Neuronal stem cell (in vitro differentiated cells): ENCODE data around the gene LYRM7.

Experiments used
- DNase-seq: peaks from one replicate; pipeline ENCODE4 v3.0.0-alpha.2; 2013; ENCODE audit warnings: low spot score
- H2AFZ ChIP-seq: one replicate; pipeline ENCODE4 v1.6.1; 2013; ENCODE audit warnings: mild to moderate bottlenecking, low read length, inconsistent platforms
- H2AK5ac ChIP-seq: 2 replicates; pipeline ENCODE4 v1.6.1; 2013; ENCODE audit warnings: low read depth, mild to moderate bottlenecking, inconsistent platforms, low read length, moderate library complexity, mixed read lengths
- H2BK120ac ChIP-seq: 2 replicates; pipeline ENCODE4 v1.6.1; 2013; ENCODE audit warnings: low read depth, mild to moderate bottlenecking, inconsistent platforms, low read length, moderate library complexity, mixed read lengths
- H2BK12ac ChIP-seq: one replicate; pipeline ENCODE4 v1.6.1; 2013; ENCODE audit warnings: low read length, inconsistent platforms
- H2BK15ac ChIP-seq: 2 replicates; pipeline ENCODE4 v1.6.1; 2013; ENCODE audit warnings: mild to moderate bottlenecking, low read length, inconsistent platforms, mixed read lengths
- H2BK5ac ChIP-seq: one replicate; pipeline ENCODE4 v1.6.1; 2013; ENCODE audit warnings: inconsistent platforms, mild to moderate bottlenecking, low read length, moderate library complexity
- H3K14ac ChIP-seq: one replicate; pipeline ENCODE4 v1.6.1; 2013; ENCODE audit warnings: low read length, inconsistent platforms
- H3K18ac ChIP-seq: 2 replicates; pipeline ENCODE4 v1.6.1; 2013; ENCODE audit warnings: low read length, inconsistent platforms
- H3K23ac ChIP-seq: 2 replicates; pipeline ENCODE4 v1.6.1; 2013; ENCODE audit warnings: low read depth, mild to moderate bottlenecking, mixed read lengths, low read length, inconsistent platforms; ENCODE audit not compliant: poor library complexity
- H3K27ac ChIP-seq: replicated peaks from 3 replicates; pipeline ENCODE4 v1.5.1; 2013; ENCODE audit warnings: low read length, inconsistent platforms
- H3K27me3 ChIP-seq, 3 experiments: 2 replicates each; pipeline ENCODE4 v1.6.1; 2013; ENCODE audit warnings: low read length in 3 of 3, mild to moderate bottlenecking in 2 of 3, inconsistent platforms in 1 of 3, low read depth in 1 of 3, mixed read lengths in 1 of 3, moderate library complexity in 1 of 3; ENCODE audit not compliant: control insufficient read depth in 3 of 3, insufficient read depth in 3 of 3
- H3K36me3 ChIP-seq, 2 donors: replicated peaks in 1 of 2; 2 replicates each; pipeline ENCODE4 v1.6.1; 2013; ENCODE audit warnings: low read length in 2 of 2; ENCODE audit not compliant: control insufficient read depth in 2 of 2, insufficient read depth in 2 of 2
- H3K4ac ChIP-seq: 2 replicates; pipeline ENCODE4 v1.6.1; 2013; ENCODE audit warnings: inconsistent platforms, mild to moderate bottlenecking, low read length, moderate library complexity
- H3K4me1 ChIP-seq, 2 donors: 1 replicate in 1 of 2; 2 replicates in 1 of 2; pipeline ENCODE4 v1.6.1; 2013; ENCODE audit warnings: low read length in 2 of 2, low read depth in 1 of 2; ENCODE audit not compliant: control insufficient read depth in 2 of 2, insufficient read depth in 1 of 2
- H3K4me2 ChIP-seq: one replicate; pipeline ENCODE4 v1.6.1; 2013; ENCODE audit warnings: mild to moderate bottlenecking, low read length, inconsistent platforms; ENCODE audit not compliant: insufficient read depth, poor library complexity, severe bottlenecking
- H3K4me3 ChIP-seq, 2 donors: 2 replicates each; pipeline ENCODE4 v1.5.1; 2013; ENCODE audit warnings: low read length in 2 of 2, mild to moderate bottlenecking in 2 of 2, inconsistent platforms in 1 of 2, moderate library complexity in 1 of 2
- H3K79me1 ChIP-seq: one replicate; pipeline ENCODE4 v1.6.1; 2013; ENCODE audit warnings: low read depth, mild to moderate bottlenecking, inconsistent platforms, low read length, moderate library complexity
- H3K9ac ChIP-seq: one replicate; pipeline ENCODE4 v1.6.1; 2013; ENCODE audit warnings: mild to moderate bottlenecking, low read depth, low read length, inconsistent platforms; ENCODE audit not compliant: poor library complexity
- H3K9me3 ChIP-seq, 2 donors: replicated peaks in 1 of 2; 2 replicates each; pipeline versions ENCODE3 to v1.6.1; 2013; ENCODE audit warnings: low read length in 2 of 2, mild to moderate bottlenecking in 2 of 2, inconsistent platforms in 1 of 2, low read depth in 1 of 2, mixed read lengths in 1 of 2, moderate library complexity in 1 of 2; ENCODE audit not compliant: control insufficient read depth in 2 of 2, insufficient read depth in 1 of 2
- H4K8ac ChIP-seq: one replicate; pipeline ENCODE4 v1.6.1; 2013; ENCODE audit warnings: low read depth, mild to moderate bottlenecking, inconsistent platforms, low read length, moderate library complexity
- H4K91ac ChIP-seq: one replicate; pipeline ENCODE4 v1.6.1; 2013; ENCODE audit warnings: low read length, low read depth, mild to moderate bottlenecking, inconsistent platforms; ENCODE audit not compliant: poor library complexity
- WGBS, 2 donors: extraction: QIAGEN DNeasy Blood & Tissue Kit; methylation state at CpG; one replicate each; pipeline ENCODE4 v1.1.7; 2013; ENCODE audit warnings: missing lambda C conversion rate in 2 of 2, mixed read lengths in 1 of 2; ENCODE audit not compliant: insufficient read length in 2 of 2, insufficient replicate concordance in 1 of 2; ENCODE audit errors: extremely low coverage in 2 of 2; 5-methylcytosine and 5-hydroxymethylcytosine counted together

Gene LYRM7

GRCh38 chr5:131245948-131246347 is 75.2 kb downstream of the LYRM7 start:
- Histone ChIP-seq H3K18ac (no peak overlapping the region), H4K91ac (no peak overlapping the region), H3K4me1 (no peaks in the 10 kb centered on the region), H2BK120ac (no peak overlapping the region), H2AK5ac (no peak overlapping the region), H4K8ac (no peak overlapping the region), H3K36me3 (no peaks in the 10 kb centered on the region), H2BK5ac (no peak overlapping the region), H3K9ac (no peak overlapping the region), H3K27me3 (no peaks in the 10 kb centered on the region), H3K9me3 (no peaks in the 10 kb centered on the region), H2BK12ac (no peak overlapping the region), H3K23ac (no peak overlapping the region), H3K4ac (no peak overlapping the region), H3K4me3 (no peak overlapping the region), H3K27ac (no peak overlapping the region), H3K14ac (no peak overlapping the region), H3K79me1 (no peaks in the 10 kb centered on the region), H2AFZ (no peak overlapping the region), H3K4me2 (no peak overlapping the region), H2BK15ac (no peak overlapping the region)
- WGBS, 2 donors = no CpG with 5 or more reads among the region's 2 CpGs
- no peak for DNase-seq

- no peak overlapping the region for H3K23ac ChIP-seq
- no peak overlapping the region for H3K18ac ChIP-seq
- no peak overlapping the region for H3K4me3 ChIP-seq
These were observed 75.8 kb downstream of the LYRM7 start for GRCh38 chr5:131246504-131246903.

GRCh38 chr5:131250751-131251475 is 80.2 kb downstream of the LYRM7 start:
- Histone ChIP-seq H3K4ac (no peak overlapping the region), H2BK15ac (no peak overlapping the region), H4K91ac (no peak overlapping the region), H2AK5ac (no peak overlapping the region), H3K9ac (no peak overlapping the region), H2BK12ac (no peak overlapping the region), H3K36me3 (no peaks in the 10 kb centered on the region), H3K23ac (no peak overlapping the region), H3K4me2 (no peak overlapping the region), H3K27me3 (no peaks in the 10 kb centered on the region), H3K4me1 (no peaks in the 10 kb centered on the region), H3K14ac (no peak overlapping the region), H3K18ac (no peak overlapping the region), H3K79me1 (no peaks in the 10 kb centered on the region), H3K27ac (no peak overlapping the region), H2BK5ac (no peak overlapping the region), H2AFZ (no peak overlapping the region), H2BK120ac (no peak overlapping the region), H3K9me3 (no peaks in the 10 kb centered on the region), H3K4me3 (no peak overlapping the region), H4K8ac (no peak overlapping the region)
- no CpG with 5 or more reads among the region's 3 CpGs for WGBS, 2 donors
- DNase-seq = no peak

More at GRCh38 chr5:131246504-131246903, 75.8 kb downstream of the LYRM7 start:
- no peak overlapping the region for H3K27ac ChIP-seq
- no peak overlapping the region for H2BK5ac ChIP-seq
- H3K36me3 ChIP-seq = no peaks in the 10 kb centered on the region
- H3K4ac ChIP-seq = no peak overlapping the region
- no peak overlapping the region for H3K9ac ChIP-seq
- H2AK5ac ChIP-seq = no peak overlapping the region
- H3K14ac ChIP-seq = no peak overlapping the region
- H2BK12ac ChIP-seq = no peak overlapping the region
- DNase-seq = no peak
- WGBS, 2 donors = no CpG with 5 or more reads among the region's 4 CpGs
- no peak overlapping the region for H2BK120ac ChIP-seq
- H4K91ac ChIP-seq = no peak overlapping the region
- no peak overlapping the region for H3K4me2 ChIP-seq
- no peaks in the 10 kb centered on the region for H3K4me1 ChIP-seq
- H4K8ac ChIP-seq = no peak overlapping the region
- no peaks in the 10 kb centered on the region for H3K9me3 ChIP-seq
- H2BK15ac ChIP-seq = no peak overlapping the region
- no peaks in the 10 kb centered on the region for H3K79me1 ChIP-seq
- H2AFZ ChIP-seq = no peak overlapping the region
- H3K27me3 ChIP-seq = no peaks in the 10 kb centered on the region

GRCh38 chr5:131252824-131253171 is 82.1 kb downstream of the LYRM7 start:
- Histone ChIP-seq H3K4me2 (no peak overlapping the region), H3K27ac (no peak overlapping the region), H4K8ac (no peak overlapping the region), H2AFZ (no peak overlapping the region), H2AK5ac (no peak overlapping the region), H3K4me1 (no peaks in the 10 kb centered on the region), H2BK5ac (no peak overlapping the region), H3K4ac (no peak overlapping the region), H3K36me3 (no peaks in the 10 kb centered on the region), H3K4me3 (no peak overlapping the region), H2BK120ac (no peak overlapping the region), H3K9me3 (no peaks in the 10 kb centered on the region), H4K91ac (no peak overlapping the region), H3K27me3 (no peaks in the 10 kb centered on the region), H3K23ac (peak overlapping the region; percentile 31), H2BK12ac (no peak overlapping the region), H3K9ac (no peak overlapping the region), H2BK15ac (no peak overlapping the region), H3K14ac (no peak overlapping the region), H3K79me1 (no peaks in the 10 kb centered on the region), H3K18ac (no peak overlapping the region)
- no CpG with 5 or more reads among the region's 6 CpGs for WGBS, 2 donors
- no peak for DNase-seq
